ENCODE data around the gene SPATA31E1. TPM values are rescaled to one million over a fixed set of nuclear protein-coding genes. Genes with fewer than 3 reads are reported as not detected.
"Not testable (repeated sequence)": the region's sequence is repeated elsewhere in the genome, so short reads cannot be mapped to it uniquely, and the experiment has no call there.

Gene SPATA31E1
- total RNA-seq, 1 donor from 2014 or later, result not detected

GRCh38 chr9:87842878-87843585 is 39.6 kb upstream of the SPATA31E1 start:
- no peak for TF ChIP-seq CTCF (IDR thresholded peaks at IDR 0.05)
- Histone ChIP-seq H3K27me3 (no peaks in the 10 kb centered on the region), H3K4me3 (no peak overlapping the region)

GRCh38 chr9:87844506-87844905 is 38.2 kb upstream of the SPATA31E1 start:
- ATAC-seq (no peak), DNase-seq (no peak)
- TF ChIP-seq CTCF (IDR thresholded peaks at IDR 0.05), result no peak
- no peak overlapping the region for H3K27ac ChIP-seq
- H3K4me1 ChIP-seq, result no peaks in the 10 kb centered on the region
- H3K9me3 ChIP-seq, result no peaks in the 10 kb centered on the region
- H3K27me3 ChIP-seq, result no peaks in the 10 kb centered on the region
- H3K4me3 ChIP-seq, result no peak overlapping the region
- no peaks in the 10 kb centered on the region for H3K36me3 ChIP-seq
- intact Hi-C loops (cut with DNase I), result no loop called here

More at GRCh38 chr9:87842878-87843585, 39.6 kb upstream of the SPATA31E1 start:
- no peaks in the 10 kb centered on the region for H3K4me1 ChIP-seq
- no peak overlapping the region for H3K27ac ChIP-seq
- H3K36me3 ChIP-seq, result no peaks in the 10 kb centered on the region
- DNase-seq (no peak), ATAC-seq (no peak)
- H3K9me3 ChIP-seq, result no peaks in the 10 kb centered on the region
- intact Hi-C loops (cut with DNase I), result no loop called here

- H3K4me1 ChIP-seq; H3K27me3 ChIP-seq; intact Hi-C loops (cut with DNase I); DNase-seq; H3K27ac ChIP-seq; H3K4me3 ChIP-seq; ATAC-seq; H3K36me3 ChIP-seq; H3K9me3 ChIP-seq: not testable (repeated sequence)
These were observed 34.9 kb upstream of the SPATA31E1 start for GRCh38 chr9:87847817-87848216.

- Histone ChIP-seq H3K9me3 (no peaks in the 10 kb centered on the region), H3K27me3 (no peaks in the 10 kb centered on the region)
- no peak for ATAC-seq
These were observed 33.4 kb upstream of the SPATA31E1 start for GRCh38 chr9:87849144-87849758.

GRCh38 chr9:87850391-87850790 is 32.3 kb upstream of the SPATA31E1 start:
- no peaks in the 10 kb centered on the region for H3K9me3 ChIP-seq
- no peak for TF ChIP-seq CTCF (IDR thresholded peaks at IDR 0.05)
- ATAC-seq, result no peak
- no peaks in the 10 kb centered on the region for H3K4me1 ChIP-seq
- intact Hi-C loops (cut with DNase I), result no loop called here
- DNase-seq, result no peak
- no peak overlapping the region for H3K4me3 ChIP-seq
- H3K27ac ChIP-seq, result no peak overlapping the region
- H3K27me3 ChIP-seq, result no peaks in the 10 kb centered on the region
- no peaks in the 10 kb centered on the region for H3K36me3 ChIP-seq

More at GRCh38 chr9:87849144-87849758, 33.4 kb upstream of the SPATA31E1 start:
- H3K27ac ChIP-seq, result no peak overlapping the region
- H3K4me3 ChIP-seq, result no peak overlapping the region
- no peak for TF ChIP-seq CTCF (IDR thresholded peaks at IDR 0.05)
- DNase-seq, result no peak
- H3K4me1 ChIP-seq, result no peaks in the 10 kb centered on the region
- intact Hi-C loops (cut with DNase I), result no loop called here
- H3K36me3 ChIP-seq, result no peaks in the 10 kb centered on the region

GRCh38 chr9:87851186-87851585 is 31.5 kb upstream of the SPATA31E1 start:
- H3K27me3 ChIP-seq; intact Hi-C loops (cut with DNase I); H3K4me1 ChIP-seq; H3K4me3 ChIP-seq; H3K9me3 ChIP-seq; H3K27ac ChIP-seq; DNase-seq; H3K36me3 ChIP-seq: not testable (repeated sequence)
- ATAC-seq, result peak; percentile 47

Data from upper lobe of right lung (tissue), 1 donor.